Body of pancreas (tissue), 4 donors: Measurements from ENCODE around the gene DENND4B. TPM values are rescaled to one million over a fixed set of nuclear protein-coding genes. Genes with fewer than 3 reads are reported as not detected.

ENCODE experiments used
- ATAC-seq: fragments of 150-250 bp; one replicate; pipeline ENCODE4 v1.9.1; 2016
- DNase-seq, 4 donors: peaks; one replicate each; pipeline ENCODE4 v3.0.0-alpha.2; 2019
- H3K27ac ChIP-seq, 4 donors: fragments of 200-600 bp; sonication (generic); 1 replicate in 3 of 4; 2 replicates in 1 of 4; pipeline versions ENCODE4 v1.5.1 to v1.6.1; 2016 to 2019; ENCODE audit warnings: mild to moderate bottlenecking in 1 of 4, mixed read lengths in 1 of 4, moderate library complexity in 1 of 4
- H3K27me3 ChIP-seq, 2 donors: fragments of 200-600 bp; sonication (generic); one replicate each; pipeline ENCODE4 v1.6.0; 2016; ENCODE audit warnings: mild to moderate bottlenecking in 1 of 2
- H3K36me3 ChIP-seq, 2 donors: fragments of 200-600 bp; sonication (generic); replicated peaks in 1 of 2; 2 replicates each; pipeline ENCODE4 v1.5.1; 2016; ENCODE audit warnings: low read depth in 2 of 2; ENCODE audit not compliant: insufficient read depth in 1 of 2
- H3K4me1 ChIP-seq: fragments of 200-600 bp; sonication (generic); one replicate; pipeline ENCODE4 v1.6.0; 2016
- H3K4me3 ChIP-seq, 2 donors: fragments of 200-600 bp; sonication (generic); 1 replicate in 1 of 2; 2 replicates in 1 of 2; pipeline ENCODE4 v1.5.1; 2016 to 2019
- H3K9me3 ChIP-seq, 3 donors: fragments of 200-600 bp; sonication (generic); 1 replicate in 2 of 3; 2 replicates in 1 of 3; pipeline ENCODE4 v1.5.1; 2016
- POLR2A ChIP-seq, 3 donors: fragments of 450-650 bp; IDR thresholded peaks; one replicate each; pipeline ENCODE4 v1.6.1; 2016; ENCODE audit warnings: antibody characterized with exemption in 3 of 3, mild to moderate bottlenecking in 2 of 3
- WGBS, 2 donors: methylation state at CpG; one replicate each; pipeline ENCODE4 v1.1.5; 2017; 5-methylcytosine and 5-hydroxymethylcytosine counted together
- intact Hi-C: fragments of 100-400 bp; cut with DNase I; formaldehyde crosslinking; loops from one replicate; pipeline ENCODE4 v1.15.1; 2023
- total RNA-seq, 2 donors: library from RNA; depleted of rRNA; stranded (reverse); fragments of >200 nt; gene quantifications; one replicate each; pipeline ENCODE4 v1.1.0, GENCODE V29; 2016
- TF ChIP-seq, protein P1 (sequence below), 7 experiments: fragments of 450-650 bp in 4 of 7; fragments of 200-600 bp in 3 of 7; sonication (generic) in 3 of 7; IDR thresholded peaks; one replicate each; pipeline ENCODE4 v1.5.1; 2016 to 2019; ENCODE audit warnings: antibody characterized with exemption in 7 of 7

The DENND4B gene
- total RNA-seq, 2 donors from 2014 or later: 33.2 to 54.7 TPM

DNA sequence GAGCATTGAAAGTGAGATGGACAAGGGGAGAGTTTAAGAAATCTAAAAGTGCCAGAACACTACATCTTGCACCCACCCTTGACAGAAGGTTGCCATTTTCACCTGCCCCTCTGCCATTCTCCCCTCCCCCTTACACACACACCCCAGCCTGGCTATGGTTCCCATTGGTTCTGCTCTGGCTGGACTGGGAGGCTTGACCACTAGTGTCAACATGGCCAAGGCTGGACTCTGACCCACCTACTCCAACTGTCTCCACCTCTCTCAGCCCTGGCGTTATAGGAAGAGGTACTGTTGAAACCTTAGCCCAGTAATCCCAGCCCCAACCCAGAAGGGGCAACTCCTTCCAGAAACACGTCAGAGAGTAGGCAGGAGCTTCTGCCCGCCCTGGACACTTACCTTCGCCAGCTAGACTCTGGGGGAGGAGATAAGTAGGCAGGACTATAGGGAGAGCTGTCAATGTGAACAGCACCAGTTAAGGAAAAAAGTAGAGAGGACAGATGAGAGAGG, 7.4 kb upstream of the DENND4B start:
- H3K36me3 ChIP-seq: peaks cover 0 to 13% of the 10 kb centered on the region in 2 donors

DNA sequence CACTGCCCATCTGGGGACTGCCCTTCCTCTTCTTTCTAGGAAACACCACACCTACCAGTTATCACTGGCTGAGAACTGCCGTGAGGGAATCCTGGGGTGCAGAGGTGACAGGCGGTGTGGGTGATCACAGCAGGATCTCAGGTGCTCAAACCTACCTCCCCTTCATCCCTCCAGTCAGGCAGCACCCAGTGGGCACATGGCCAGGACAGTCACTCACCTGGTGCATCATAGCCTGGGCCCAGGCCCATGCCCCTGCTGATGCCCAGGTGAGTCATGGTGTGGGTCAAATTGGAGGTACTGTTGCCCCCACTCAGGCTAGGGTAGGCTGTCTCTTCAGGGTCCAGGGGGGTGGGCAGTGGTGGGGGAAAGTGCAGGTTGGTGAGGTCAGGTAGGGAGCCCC, 5.3 kb upstream of the DENND4B start:
- peaks cover 16% of the 10 kb centered on the region for H3K4me1 ChIP-seq
- H3K27me3 ChIP-seq: no peaks in the 10 kb centered on the region
- no peak for ATAC-seq
- H3K36me3 ChIP-seq: peaks cover 0 to 16% of the 10 kb centered on the region in 2 donors
- intact Hi-C loops: no loop called here
- TF ChIP-seq, protein P1, sequence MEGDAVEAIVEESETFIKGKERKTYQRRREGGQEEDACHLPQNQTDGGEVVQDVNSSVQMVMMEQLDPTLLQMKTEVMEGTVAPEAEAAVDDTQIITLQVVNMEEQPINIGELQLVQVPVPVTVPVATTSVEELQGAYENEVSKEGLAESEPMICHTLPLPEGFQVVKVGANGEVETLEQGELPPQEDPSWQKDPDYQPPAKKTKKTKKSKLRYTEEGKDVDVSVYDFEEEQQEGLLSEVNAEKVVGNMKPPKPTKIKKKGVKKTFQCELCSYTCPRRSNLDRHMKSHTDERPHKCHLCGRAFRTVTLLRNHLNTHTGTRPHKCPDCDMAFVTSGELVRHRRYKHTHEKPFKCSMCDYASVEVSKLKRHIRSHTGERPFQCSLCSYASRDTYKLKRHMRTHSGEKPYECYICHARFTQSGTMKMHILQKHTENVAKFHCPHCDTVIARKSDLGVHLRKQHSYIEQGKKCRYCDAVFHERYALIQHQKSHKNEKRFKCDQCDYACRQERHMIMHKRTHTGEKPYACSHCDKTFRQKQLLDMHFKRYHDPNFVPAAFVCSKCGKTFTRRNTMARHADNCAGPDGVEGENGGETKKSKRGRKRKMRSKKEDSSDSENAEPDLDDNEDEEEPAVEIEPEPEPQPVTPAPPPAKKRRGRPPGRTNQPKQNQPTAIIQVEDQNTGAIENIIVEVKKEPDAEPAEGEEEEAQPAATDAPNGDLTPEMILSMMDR (IDR thresholded peaks at IDR 0.05): no peak
- TF ChIP-seq POLR2A (IDR thresholded peaks at IDR 0.05): no peak
- DNase-seq: no peak
- no peak overlapping the region for H3K27ac ChIP-seq
- H3K4me3 ChIP-seq: no peak overlapping the region
- no peaks in the 10 kb centered on the region for H3K9me3 ChIP-seq
- WGBS, 2 donors: 87 to 92% methylated on average over 2 of the region's 2 CpGs

More for the DNA sequence above, 7.4 kb upstream of the DENND4B start:
- DNase-seq (no peak), ATAC-seq (no peak)
- WGBS, 2 donors: 58 to 63% methylated on average over 4 of the region's 4 CpGs
- Histone ChIP-seq H3K27me3 (no peaks in the 10 kb centered on the region), H3K4me3 (no peak overlapping the region), H3K27ac (no peak overlapping the region), H3K9me3 (no peaks in the 10 kb centered on the region), H3K4me1 (peaks cover 25% of the 10 kb centered on the region)
- TF ChIP-seq, protein P1 (IDR thresholded peaks at IDR 0.05): no peak
- no peak for TF ChIP-seq POLR2A (IDR thresholded peaks at IDR 0.05)
- intact Hi-C loops: no loop called here

DNA sequence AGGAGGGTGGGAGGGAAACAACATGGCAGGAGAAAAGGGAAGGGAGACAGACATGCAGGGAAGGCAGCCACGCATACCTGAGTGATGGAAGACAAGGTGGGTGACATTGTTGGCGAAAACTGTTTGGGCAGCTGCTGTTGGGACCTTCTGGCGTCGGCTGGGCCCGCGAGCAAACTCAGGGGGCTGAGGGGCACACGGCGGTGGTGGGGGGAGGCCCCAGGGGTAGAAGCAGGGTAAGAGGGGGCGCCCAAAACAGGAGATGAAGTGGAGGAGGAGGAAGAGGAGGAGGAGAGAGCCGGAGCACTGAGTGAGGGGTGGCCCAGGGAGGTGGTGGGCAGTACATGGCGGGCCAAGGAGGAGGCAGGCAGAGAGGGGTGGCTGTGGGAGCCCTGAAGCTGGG, 4.7 kb upstream of the DENND4B start:
- Histone ChIP-seq H3K9me3 (no peaks in the 10 kb centered on the region), H3K4me3 (no peak overlapping the region), H3K27ac (no peak overlapping the region), H3K27me3 (no peaks in the 10 kb centered on the region), H3K36me3 (peaks cover 0 to 16% of the 10 kb centered on the region in 2 donors), H3K4me1 (peaks cover 12% of the 10 kb centered on the region)
- WGBS, 2 donors: 86 to 95% methylated on average over 8 to 11 of the region's 11 CpGs
- DNase-seq (no peak), ATAC-seq (no peak)
- intact Hi-C loops: no loop called here
- TF ChIP-seq, protein P1 (IDR thresholded peaks at IDR 0.05): no peak
- no peak for TF ChIP-seq POLR2A (IDR thresholded peaks at IDR 0.05)

DNA sequence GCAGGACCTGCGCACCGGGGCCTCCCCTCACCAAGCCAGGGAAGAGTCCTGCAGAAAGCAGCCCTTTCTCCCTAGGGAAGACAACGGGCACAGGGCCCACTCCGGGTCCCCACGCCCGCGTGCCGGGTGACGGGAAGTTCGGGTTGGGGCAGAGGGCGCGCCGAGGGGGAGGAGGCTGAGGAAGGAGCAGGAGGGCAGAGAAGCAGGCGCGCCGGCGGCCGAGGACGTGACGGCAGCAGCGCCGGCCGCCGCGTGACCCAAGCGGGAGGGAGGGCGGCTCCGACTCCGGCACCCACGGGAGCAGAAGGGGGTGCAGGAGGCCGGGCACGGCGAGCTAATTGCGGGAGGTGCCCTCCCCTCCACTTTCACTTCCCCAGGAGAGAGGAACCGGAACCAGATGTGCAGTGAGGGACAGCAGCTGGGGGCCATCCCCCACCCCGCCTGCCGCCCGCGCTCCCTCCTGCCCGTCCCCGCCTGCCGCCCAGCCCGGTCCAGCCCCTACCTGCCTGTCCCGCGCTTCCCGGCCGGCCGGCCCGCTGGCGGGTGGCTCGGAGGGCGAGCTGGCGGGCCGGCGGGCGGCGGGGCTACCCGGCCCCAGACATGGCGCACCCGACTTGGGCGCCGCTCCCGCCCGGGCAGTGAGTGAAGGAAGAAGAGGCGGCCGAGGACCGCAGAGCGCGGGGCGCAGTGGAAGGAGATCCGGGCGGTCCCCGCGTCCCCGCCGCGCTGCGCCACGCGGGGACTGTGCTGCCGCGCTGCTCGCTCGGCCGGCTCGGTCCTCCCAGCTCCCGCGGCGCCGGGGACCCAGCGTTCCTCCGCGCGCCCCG, 510 bp downstream of the DENND4B start:
- Histone ChIP-seq H3K4me3 (peak overlapping the region; percentile 32 to 74), H3K36me3 (peaks cover 0 to 6% of the 10 kb centered on the region in 2 donors), H3K27ac (peak overlapping the region; percentile 79 to 95 (median 90)), H3K4me1 (peaks cover 26% of the 10 kb centered on the region), H3K9me3 (no peaks in the 10 kb centered on the region), H3K27me3 (no peaks in the 10 kb centered on the region)
- ATAC-seq (peak; percentile 76), DNase-seq (peak; percentile 72 to 86 (median 76))
- intact Hi-C loops: loop anchor here (10.0 kb wide), 1 partner anchor 141 kb away; no protein-coding TSS in a partner anchor
- WGBS, 2 donors: 1% methylated on average over 89 of the region's 95 CpGs; no CpG with 5 or more reads in 1 of the 2 donors
- peak in 2 of 3 donors; percentile 48 to 52 for TF ChIP-seq POLR2A (IDR thresholded peaks at IDR 0.05)
- TF ChIP-seq, protein P1 (IDR thresholded peaks at IDR 0.05): no peak
